ENCODE measurements around the gene SLAMF6.

Gene SLAMF6

DNA sequence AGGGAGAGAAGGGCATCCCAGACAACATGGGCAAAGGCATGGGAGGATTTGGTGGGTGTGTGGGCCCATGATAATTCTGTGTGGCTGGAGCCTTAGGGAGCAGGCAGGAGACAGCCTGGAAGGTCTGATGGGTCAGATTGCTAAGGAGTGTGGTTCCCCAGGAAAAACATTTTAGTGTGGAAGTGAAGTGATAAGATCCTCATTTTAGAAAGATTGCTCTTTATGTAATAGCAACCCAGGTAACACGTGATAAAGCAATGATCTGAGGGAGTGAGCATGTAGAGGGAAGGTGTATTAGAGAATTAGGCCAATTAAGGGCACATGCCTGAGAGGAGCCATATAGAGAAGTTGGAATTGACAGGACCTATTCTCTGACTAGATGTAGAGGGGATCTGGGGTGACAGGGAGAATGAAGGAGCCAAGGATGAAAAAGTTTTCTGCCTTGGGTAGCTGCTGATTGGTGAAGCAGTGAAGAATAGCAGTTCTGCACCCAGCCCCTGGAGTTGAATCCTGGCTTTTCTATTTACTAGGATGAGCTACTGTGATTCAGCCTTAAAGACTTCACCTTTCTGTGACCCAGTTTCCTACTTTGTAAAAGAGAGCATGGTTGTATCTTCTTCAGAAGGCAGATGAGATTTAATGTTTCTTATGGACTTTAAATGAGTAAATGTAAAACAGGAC is 18.7 kb upstream of the SLAMF6 start:
- Histone ChIP-seq H3K27ac (no peak overlapping the region), H3K4me3 (no peak overlapping the region)
- no peak for DNase-seq (ENCODE audit: low spot score)
- TF ChIP-seq, protein P1, sequence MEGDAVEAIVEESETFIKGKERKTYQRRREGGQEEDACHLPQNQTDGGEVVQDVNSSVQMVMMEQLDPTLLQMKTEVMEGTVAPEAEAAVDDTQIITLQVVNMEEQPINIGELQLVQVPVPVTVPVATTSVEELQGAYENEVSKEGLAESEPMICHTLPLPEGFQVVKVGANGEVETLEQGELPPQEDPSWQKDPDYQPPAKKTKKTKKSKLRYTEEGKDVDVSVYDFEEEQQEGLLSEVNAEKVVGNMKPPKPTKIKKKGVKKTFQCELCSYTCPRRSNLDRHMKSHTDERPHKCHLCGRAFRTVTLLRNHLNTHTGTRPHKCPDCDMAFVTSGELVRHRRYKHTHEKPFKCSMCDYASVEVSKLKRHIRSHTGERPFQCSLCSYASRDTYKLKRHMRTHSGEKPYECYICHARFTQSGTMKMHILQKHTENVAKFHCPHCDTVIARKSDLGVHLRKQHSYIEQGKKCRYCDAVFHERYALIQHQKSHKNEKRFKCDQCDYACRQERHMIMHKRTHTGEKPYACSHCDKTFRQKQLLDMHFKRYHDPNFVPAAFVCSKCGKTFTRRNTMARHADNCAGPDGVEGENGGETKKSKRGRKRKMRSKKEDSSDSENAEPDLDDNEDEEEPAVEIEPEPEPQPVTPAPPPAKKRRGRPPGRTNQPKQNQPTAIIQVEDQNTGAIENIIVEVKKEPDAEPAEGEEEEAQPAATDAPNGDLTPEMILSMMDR (IDR thresholded peaks at IDR 0.05) = no peak

DNA sequence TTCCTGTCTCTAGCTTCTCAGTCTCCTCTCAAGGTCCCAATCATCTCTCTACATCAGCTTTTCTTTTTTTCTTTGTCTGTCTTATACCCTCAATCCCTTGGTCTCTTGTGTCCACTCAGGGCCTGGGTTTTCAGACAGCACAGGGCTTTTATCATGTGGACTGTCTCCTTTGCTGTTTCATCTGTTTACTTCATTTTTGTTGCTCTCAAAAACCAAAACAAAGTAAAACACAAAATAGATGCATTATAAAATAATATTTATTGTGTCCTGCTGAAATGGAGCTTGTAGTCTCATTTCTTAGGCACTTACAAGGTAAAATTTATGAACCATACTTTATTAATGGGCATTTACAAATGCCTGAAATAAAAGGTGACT is 17.8 kb upstream of the SLAMF6 start:
- no peak for DNase-seq (ENCODE audit: low spot score)
- Histone ChIP-seq H3K27ac (no peak overlapping the region), H3K4me3 (no peak overlapping the region)
- TF ChIP-seq, protein P1 (IDR thresholded peaks at IDR 0.05) = no peak

DNA sequence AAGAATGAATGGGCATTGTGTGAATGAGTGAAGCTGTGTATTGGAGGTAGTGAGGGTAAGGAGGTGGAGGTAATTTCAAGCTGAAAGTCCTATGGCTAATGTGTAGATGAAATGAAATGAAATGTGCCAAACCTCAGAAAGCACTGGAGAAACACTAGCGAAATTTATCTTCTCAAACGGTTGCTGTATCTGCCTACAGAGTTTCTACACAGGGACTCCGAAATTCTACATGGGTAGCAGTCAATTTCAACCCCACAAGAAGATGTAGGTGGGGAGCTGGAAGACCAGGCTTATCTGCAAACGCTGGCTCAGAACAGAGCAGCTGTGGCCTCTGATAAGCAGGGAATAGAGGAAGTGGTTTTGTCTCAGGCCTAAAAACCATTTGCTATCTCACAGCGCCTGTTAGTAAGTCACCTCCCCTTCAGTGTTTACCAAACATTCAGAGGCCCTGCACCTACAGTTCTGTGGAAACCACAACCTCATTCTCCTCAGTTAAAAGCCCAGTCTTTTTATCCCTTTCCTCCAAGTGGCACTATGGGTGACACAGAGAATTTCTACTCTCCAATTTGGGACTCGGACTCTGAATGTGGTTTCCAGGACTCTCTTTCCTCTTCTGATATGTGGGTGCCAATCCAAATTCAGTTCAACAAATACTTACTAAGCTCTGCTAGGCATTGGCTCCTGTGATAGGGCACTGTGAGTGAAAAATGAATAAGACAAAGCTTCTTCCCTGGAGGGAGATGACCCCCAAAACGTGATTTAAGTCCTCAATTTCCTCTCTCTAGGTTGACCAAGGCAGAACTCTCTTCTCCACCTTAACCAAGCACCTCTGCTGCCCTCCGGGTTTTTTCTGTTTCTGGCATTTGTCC is 17.2 kb upstream of the SLAMF6 start:
- DNase-seq (ENCODE audit: low spot score) = no peak
- no peak overlapping the region for H3K4me3 ChIP-seq
- TF ChIP-seq, protein P1 (IDR thresholded peaks at IDR 0.05) = no peak
- H3K27ac ChIP-seq = no peak overlapping the region

DNA sequence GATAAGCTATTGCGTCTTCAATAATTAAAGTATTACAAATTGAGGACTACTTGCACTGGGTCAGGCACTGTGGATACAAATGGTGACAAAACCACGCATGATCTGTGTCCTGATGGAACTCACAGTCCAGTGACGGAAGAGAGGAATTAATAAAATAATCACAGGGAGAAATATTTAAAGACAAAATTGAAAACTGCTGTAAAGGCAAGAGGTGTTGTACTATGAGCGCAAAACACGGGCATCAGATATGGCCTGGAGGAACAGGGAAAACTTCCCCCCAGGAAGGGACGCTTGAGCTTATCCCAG is 16.6 kb upstream of the SLAMF6 start:
- Histone ChIP-seq H3K27ac (no peak overlapping the region), H3K4me3 (no peak overlapping the region)
- no peak for DNase-seq (ENCODE audit: low spot score)
- TF ChIP-seq, protein P1 (IDR thresholded peaks at IDR 0.05) = no peak

DNA sequence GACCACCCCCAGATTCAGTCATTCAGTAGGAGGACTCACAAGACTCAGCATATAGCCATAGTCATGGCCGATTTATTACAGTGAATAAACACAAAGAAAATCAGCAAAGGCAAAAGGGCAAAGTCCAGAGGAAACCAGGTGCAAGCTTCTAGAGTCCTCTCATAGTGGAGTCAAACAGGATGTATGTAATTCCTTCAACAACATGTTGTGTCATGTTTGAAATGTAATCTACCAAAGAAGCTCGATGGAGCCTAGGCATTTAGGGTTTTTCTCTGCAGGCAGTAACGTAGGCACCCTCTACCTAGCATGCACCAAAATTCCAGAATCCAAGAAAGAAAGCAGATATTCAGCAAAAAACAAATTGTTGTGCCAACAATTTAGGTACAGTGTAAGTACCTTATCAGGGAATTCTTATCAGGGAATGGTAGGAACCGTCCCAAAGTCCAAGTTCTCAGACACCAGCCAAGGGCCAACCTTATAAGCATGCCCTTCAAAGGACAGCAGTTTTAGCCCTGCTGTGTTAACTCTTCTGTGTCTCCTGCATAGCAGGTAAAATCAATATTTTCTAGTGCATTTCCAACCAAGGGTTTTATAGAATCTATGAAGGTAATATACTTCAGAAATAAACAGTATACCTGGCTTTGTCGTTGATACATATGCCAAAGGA is 16.1 kb upstream of the SLAMF6 start:
- TF ChIP-seq, protein P1 (IDR thresholded peaks at IDR 0.05) = no peak
- DNase-seq (ENCODE audit: low spot score) = no peak
- Histone ChIP-seq H3K27ac (no peak overlapping the region), H3K4me3 (no peak overlapping the region)

DNA sequence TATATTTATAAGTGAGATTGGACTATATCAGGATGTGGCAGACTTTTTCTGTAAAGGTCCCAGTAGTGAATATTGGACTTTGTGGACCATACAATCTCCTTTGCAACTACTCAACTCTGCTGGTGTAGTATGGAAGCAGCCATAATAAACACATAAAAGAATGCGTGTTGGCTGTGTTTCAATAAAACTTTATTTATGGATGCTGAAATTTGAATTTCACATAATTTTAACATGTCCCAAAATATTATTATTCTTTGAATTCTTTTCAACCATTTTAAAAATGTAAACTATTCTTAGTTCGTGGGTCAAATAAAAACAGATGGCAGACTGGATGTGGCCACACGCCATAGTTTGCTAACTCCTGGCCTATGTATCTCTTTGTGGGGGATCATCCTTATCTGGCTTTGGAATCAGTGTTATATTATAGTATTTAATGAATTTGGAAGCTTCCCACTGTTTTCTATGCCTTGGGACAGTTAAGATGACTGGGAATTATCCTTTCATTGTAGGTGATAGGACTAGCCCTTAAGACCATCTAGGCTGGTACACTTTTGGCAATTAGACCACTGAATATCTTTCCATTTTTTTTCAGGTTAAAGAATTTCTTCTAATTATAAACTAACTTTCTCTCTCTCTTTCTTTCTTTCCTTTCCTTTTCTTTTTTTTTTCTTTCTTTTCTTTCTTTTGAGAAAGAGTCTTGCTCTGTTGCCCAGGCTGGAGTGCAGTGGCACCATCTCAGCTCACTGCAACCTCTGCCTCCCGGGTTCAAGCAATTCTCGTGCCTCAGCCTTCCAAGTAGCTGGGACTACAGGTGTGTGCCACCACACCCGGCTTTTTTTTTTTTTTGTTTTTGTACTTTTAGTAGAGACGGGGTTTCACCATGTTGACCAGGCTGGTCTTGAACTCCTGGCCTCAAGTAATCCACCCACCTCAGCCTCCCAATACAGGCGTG is 14.9 kb upstream of the SLAMF6 start:
- TF ChIP-seq, protein P1 (IDR thresholded peaks at IDR 0.05) = no peak
- H3K27ac ChIP-seq = no peak overlapping the region
- H3K4me3 ChIP-seq = no peak overlapping the region
- no peak for DNase-seq (ENCODE audit: low spot score)
